ENCODE results near the gene ALAD. TPM values are rescaled to one million over a fixed set of nuclear protein-coding genes. Genes with fewer than 3 reads are reported as not detected.
"Not testable (repeated sequence)": the region's sequence is repeated elsewhere in the genome, so short reads cannot be mapped to it uniquely, and the experiment has no call there.

Gene ALAD
- total RNA-seq, 4 donors from 2014 or later: 17.3 to 34.2 (median 17.9) TPM

- 64 to 82% methylated on average over 4 of the region's 9 CpGs for WGBS, 2 donors (ENCODE audit: low coverage in 1 of 2)
These were observed 13.4 kb downstream of the ALAD start for GRCh38 chr9:113387560-113388230.

DNA sequence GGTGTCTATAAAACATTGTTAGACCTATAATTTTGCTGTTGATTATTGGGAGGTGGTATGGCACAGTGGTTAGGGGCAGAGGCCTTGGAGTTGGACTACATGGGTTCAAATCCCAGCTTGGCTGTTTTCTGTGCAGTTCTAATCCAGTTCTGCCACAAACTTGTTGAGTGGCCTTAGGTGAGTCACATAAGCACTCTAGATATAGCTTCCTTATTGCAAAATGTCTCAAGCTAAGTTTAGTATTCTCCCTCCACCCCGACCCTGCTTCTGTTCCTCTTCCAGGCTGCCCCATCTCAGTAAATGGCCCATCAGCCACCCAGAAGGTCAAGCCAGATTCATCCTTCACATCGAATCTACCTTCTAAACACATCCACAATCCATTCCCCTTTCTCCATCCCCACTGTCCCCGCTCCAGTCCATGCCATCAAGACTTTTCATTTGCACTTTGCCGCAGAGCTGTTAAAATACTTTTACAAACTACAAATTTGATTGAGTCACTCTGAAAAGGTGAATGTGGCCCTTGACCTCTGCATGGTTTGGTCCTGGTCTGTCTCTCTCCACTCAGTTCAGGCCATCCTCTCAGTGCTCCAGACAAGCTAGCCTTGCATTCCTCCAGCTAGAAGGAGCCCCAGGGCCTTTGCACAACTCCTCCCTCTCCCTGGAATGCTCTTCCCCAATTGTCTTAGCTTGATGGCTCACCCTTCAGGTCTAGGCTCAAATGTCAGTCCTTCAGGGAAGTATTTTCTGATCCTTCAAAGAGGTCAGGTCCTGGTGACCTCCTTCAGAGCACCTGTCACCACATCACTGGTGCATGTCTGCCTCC is 14.3 kb downstream of the ALAD start:
- Histone ChIP-seq H3K9me3 (no peaks in the 10 kb centered on the region), H3K27me3 (no peaks in the 10 kb centered on the region), H3K4me1 (no peaks in the 10 kb centered on the region), H3K4me3 (no peak overlapping the region), H3K36me3 (peaks cover 0 to 54% of the 10 kb centered on the region in 2 donors), H3K27ac (no peak overlapping the region)
- TF ChIP-seq CTCF (IDR thresholded peaks at IDR 0.05): no peak
- no peak for TF ChIP-seq EP300 (IDR thresholded peaks at IDR 0.05)
- TF ChIP-seq POLR2A (IDR thresholded peaks at IDR 0.05): no peak
- TF ChIP-seq POLR2AphosphoS5 (IDR thresholded peaks at IDR 0.05): no peak
- no peak for ATAC-seq
- WGBS, 2 donors (ENCODE audit: low coverage in 1 of 2): 86 to 90% methylated on average over 2 to 4 of the region's 4 CpGs

More at GRCh38 chr9:113387560-113388230, 13.4 kb downstream of the ALAD start:
- no peak overlapping the region for H3K4me3 ChIP-seq
- peaks cover 0 to 64% of the 10 kb centered on the region in 2 donors for H3K36me3 ChIP-seq
- no peaks in the 10 kb centered on the region for H3K4me1 ChIP-seq
- no peak overlapping the region for H3K27ac ChIP-seq
- TF ChIP-seq EP300 (IDR thresholded peaks at IDR 0.05) (no peak), CTCF (IDR thresholded peaks at IDR 0.05) (no peak), POLR2AphosphoS5 (IDR thresholded peaks at IDR 0.05) (no peak), POLR2A (IDR thresholded peaks at IDR 0.05) (no peak)
- ATAC-seq: no peak
- H3K27me3 ChIP-seq: no peaks in the 10 kb centered on the region
- H3K9me3 ChIP-seq: no peaks in the 10 kb centered on the region

DNA sequence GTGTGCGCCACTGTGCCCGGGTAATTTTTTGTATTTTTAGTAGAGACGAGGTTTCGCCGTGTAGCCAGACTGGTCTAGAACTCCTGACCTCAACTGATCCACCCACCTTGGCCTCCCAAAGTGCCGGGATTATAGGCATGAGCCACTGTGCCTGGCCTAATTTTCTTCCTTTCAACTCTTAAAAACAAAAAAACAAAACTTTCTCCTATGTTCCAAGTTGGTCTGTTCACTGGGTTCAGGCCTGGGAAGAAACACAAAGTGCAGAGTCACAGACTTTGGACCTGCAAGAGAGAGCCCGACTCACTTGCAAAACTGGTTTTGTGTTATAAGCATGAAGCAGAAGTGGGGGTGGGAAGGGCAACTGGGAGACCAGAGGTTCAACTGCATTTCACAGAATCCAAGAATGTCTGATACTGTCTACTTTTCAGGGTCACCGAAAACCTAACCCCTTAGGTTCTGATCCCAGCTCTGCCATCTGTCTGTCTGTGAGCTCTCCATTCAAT is 19.1 kb downstream of the ALAD start:
- peaks cover 0 to 6% of the 10 kb centered on the region in 2 donors for H3K36me3 ChIP-seq
- no peak for TF ChIP-seq POLR2AphosphoS5 (IDR thresholded peaks at IDR 0.05)
- no peak for TF ChIP-seq CTCF (IDR thresholded peaks at IDR 0.05)
- no peak for TF ChIP-seq EP300 (IDR thresholded peaks at IDR 0.05)
- TF ChIP-seq POLR2A (IDR thresholded peaks at IDR 0.05): no peak
- H3K27me3 ChIP-seq: no peaks in the 10 kb centered on the region
- WGBS, 2 donors (ENCODE audit: low coverage in 1 of 2): 90 to 92% methylated on average over 6 to 8 of the region's 8 CpGs
- no peaks in the 10 kb centered on the region for H3K9me3 ChIP-seq
- H3K4me1 ChIP-seq: peaks cover 0 to 5% (median 0%) of the 10 kb centered on the region in 3 donors
- no peak overlapping the region for H3K4me3 ChIP-seq
- ATAC-seq: no peak
- H3K27ac ChIP-seq: no peak overlapping the region

DNA sequence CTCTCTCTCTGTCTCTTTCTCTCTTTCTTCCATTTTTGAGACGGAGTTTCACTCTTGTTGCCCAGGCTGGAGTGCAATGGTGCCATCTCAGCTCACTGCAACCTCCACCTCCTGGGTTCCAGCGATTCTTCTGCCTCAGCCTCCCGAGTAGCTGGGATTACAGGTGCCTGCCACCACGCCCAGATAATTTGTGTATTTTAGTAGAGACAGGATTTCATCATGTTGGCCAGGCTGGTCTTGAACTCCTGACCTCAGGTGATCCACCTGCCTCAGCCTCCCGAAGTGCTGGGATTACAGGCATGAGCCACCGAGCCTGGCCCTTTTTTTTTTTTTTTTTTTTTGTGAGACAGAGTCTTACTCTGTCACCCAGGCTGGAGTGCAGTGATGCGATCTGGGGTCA is 19.6 kb downstream of the ALAD start:
- WGBS, 2 donors (ENCODE audit: low coverage in 1 of 2): 75 to 78% methylated on average over 4 to 6 of the region's 7 CpGs
- not testable (repeated sequence) for H3K27ac ChIP-seq, H3K36me3 ChIP-seq, H3K9me3 ChIP-seq, H3K4me1 ChIP-seq, ATAC-seq, H3K4me3 ChIP-seq, H3K27me3 ChIP-seq

DNA sequence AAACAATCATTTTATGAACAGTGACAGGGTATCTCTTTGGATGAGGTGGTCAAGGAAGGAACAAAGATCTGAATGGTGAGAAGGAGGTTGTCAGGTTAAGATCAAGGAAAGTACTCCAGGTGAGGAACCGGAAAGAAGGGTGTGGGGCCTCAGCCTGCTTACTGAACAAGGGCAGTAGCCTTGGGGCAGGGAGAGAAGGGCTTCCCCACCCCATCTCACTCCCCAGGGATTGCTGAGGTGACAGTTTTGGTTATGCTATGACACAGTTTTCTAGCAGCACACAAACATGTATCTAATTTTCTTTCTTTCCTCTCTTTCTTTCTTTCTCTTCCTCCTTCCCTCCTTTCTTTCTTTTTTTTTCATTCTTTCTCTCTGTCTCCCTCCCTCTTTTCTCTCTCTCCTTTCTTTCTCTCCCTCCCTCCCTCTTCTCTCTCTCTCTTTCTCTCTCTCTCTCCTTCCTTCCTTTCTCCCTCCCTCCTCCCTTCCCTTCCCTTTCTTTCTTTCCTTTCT is 20.2 kb downstream of the ALAD start:
- TF ChIP-seq CTCF (IDR thresholded peaks at IDR 0.05): no peak
- TF ChIP-seq EP300 (IDR thresholded peaks at IDR 0.05): no peak
- TF ChIP-seq POLR2A (IDR thresholded peaks at IDR 0.05): no peak
- no peak for TF ChIP-seq POLR2AphosphoS5 (IDR thresholded peaks at IDR 0.05)
- H3K4me3 ChIP-seq: no peak overlapping the region
- 70% methylated on average over 1 of the region's 1 CpG; no CpG with 5 or more reads in 1 of the 2 donors for WGBS, 2 donors (ENCODE audit: low coverage in 1 of 2)
- H3K9me3 ChIP-seq: no peaks in the 10 kb centered on the region
- no peak overlapping the region for H3K27ac ChIP-seq
- peaks cover 0 to 11% (median 0%) of the 10 kb centered on the region in 3 donors for H3K4me1 ChIP-seq
- no peaks in the 10 kb centered on the region for H3K27me3 ChIP-seq
- no peak for ATAC-seq
- H3K36me3 ChIP-seq: no peaks in the 10 kb centered on the region

DNA sequence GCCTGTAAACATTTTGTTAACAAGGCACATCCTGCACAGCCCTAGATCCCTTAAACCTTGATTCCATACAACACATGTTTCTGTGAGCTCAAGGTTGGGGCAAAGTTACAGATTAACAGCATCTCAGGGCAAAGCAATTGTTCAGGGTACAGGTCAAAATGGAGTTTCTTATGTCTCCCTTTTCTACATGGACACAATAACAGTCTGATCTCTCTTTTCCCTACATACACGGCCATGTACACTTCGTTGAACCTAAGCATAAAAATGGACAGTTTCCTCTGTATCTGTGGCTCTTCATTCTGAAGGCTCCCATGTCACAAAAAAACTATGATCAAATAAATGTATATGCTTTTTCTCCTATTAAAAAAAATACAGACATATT is 21.3 kb downstream of the ALAD start:
- not testable (repeated sequence) for H3K4me3 ChIP-seq, ATAC-seq, H3K27me3 ChIP-seq, H3K9me3 ChIP-seq, H3K36me3 ChIP-seq, H3K27ac ChIP-seq
- peaks cover 0 to 22% (median 4%) of the 10 kb centered on the region in 3 donors for H3K4me1 ChIP-seq
- 64 to 67% methylated on average over 2 of the region's 2 CpGs for WGBS, 2 donors (ENCODE audit: low coverage in 1 of 2)

- not testable (repeated sequence) for ATAC-seq, H3K27ac ChIP-seq, H3K36me3 ChIP-seq, H3K4me3 ChIP-seq, H3K9me3 ChIP-seq, H3K27me3 ChIP-seq
- WGBS, 2 donors (ENCODE audit: low coverage in 1 of 2): 61 to 93% methylated on average over 3 to 18 of the region's 24 CpGs
- peaks cover 0 to 22% (median 4%) of the 10 kb centered on the region in 3 donors for H3K4me1 ChIP-seq
These were observed 21.8 kb downstream of the ALAD start for GRCh38 chr9:113379094-113379828.

Measured in gastroesophageal sphincter (tissue), 4 donors.